H9 (cell line): ENCODE results near the gene RNF157. TPM values are rescaled to one million over a fixed set of nuclear protein-coding genes. Genes with fewer than 3 reads are reported as not detected.

Experiments used
- DNase-seq: peaks from one replicate; pipeline ENCODE4 v3.0.0-alpha.2; 2017
- H2AFZ ChIP-seq: one replicate; pipeline ENCODE4 v1.6.1; 2013; ENCODE audit warnings: mild to moderate bottlenecking, low read length, control low read depth, moderate library complexity
- H2AK5ac ChIP-seq: 2 replicates; pipeline ENCODE4 v1.6.1; 2013; ENCODE audit warnings: low read length, control low read depth, mixed read lengths; ENCODE audit not compliant: insufficient read length
- H2BK120ac ChIP-seq: one replicate; pipeline ENCODE4 v1.6.1; 2013; ENCODE audit warnings: low read depth, mild to moderate bottlenecking, low read length, control low read depth, inconsistent platforms; ENCODE audit not compliant: poor library complexity, severe bottlenecking
- H2BK12ac ChIP-seq: 2 replicates; pipeline ENCODE4 v1.6.1; 2013; ENCODE audit warnings: low read length, control low read depth, mixed read lengths, low read depth; ENCODE audit not compliant: insufficient read length
- H2BK15ac ChIP-seq: 2 replicates; pipeline ENCODE4 v1.6.1; 2013; ENCODE audit warnings: low read depth, low read length, control low read depth
- H2BK20ac ChIP-seq: one replicate; pipeline ENCODE4 v1.6.1; 2013; ENCODE audit warnings: low read depth, mild to moderate bottlenecking, low read length, control low read depth, inconsistent platforms; ENCODE audit not compliant: poor library complexity, severe bottlenecking
- H2BK5ac ChIP-seq: 2 replicates; pipeline ENCODE4 v1.6.1; 2013; ENCODE audit warnings: low read length, control low read depth, mixed read lengths; ENCODE audit not compliant: insufficient read length
- H3K14ac ChIP-seq: 2 replicates; pipeline ENCODE4 v1.6.1; 2013; ENCODE audit warnings: low read length, control low read depth; ENCODE audit not compliant: insufficient read depth
- H3K18ac ChIP-seq: 2 replicates; pipeline ENCODE4 v1.6.1; 2013; ENCODE audit warnings: low read depth, mild to moderate bottlenecking, mixed read lengths, low read length, control low read depth; ENCODE audit not compliant: insufficient read length
- H3K23ac ChIP-seq: 2 replicates; pipeline ENCODE4 v1.6.1; 2013; ENCODE audit warnings: low read length, control low read depth, mixed read lengths, low read depth; ENCODE audit not compliant: insufficient read length
- H3K23me2 ChIP-seq: 2 replicates; pipeline ENCODE4 v1.6.1; 2013; ENCODE audit warnings: low read depth, mild to moderate bottlenecking, mixed read lengths, low read length, control low read depth; ENCODE audit not compliant: insufficient read length, poor library complexity, severe bottlenecking
- H3K27ac ChIP-seq: 2 replicates; pipeline ENCODE4 v1.5.1; 2013; ENCODE audit warnings: low read length, control low read depth, mixed read lengths, low read depth; ENCODE audit not compliant: insufficient read length
- H3K27me3 ChIP-seq: 2 replicates; pipeline ENCODE4 v1.6.1; 2013; ENCODE audit warnings: low read length, control low read depth, inconsistent platforms; ENCODE audit not compliant: insufficient read depth
- H3K4ac ChIP-seq: 2 replicates; pipeline ENCODE4 v1.6.1; 2013; ENCODE audit warnings: low read depth, mild to moderate bottlenecking, control low read depth, inconsistent platforms, low read length, moderate library complexity
- H3K4me1 ChIP-seq: 2 replicates; pipeline ENCODE4 v1.6.1; 2013; ENCODE audit warnings: low read length, control low read depth, inconsistent platforms; ENCODE audit not compliant: insufficient read depth
- H3K4me2 ChIP-seq: 2 replicates; pipeline ENCODE4 v1.6.1; 2013; ENCODE audit warnings: low read length, control low read depth, mixed read lengths; ENCODE audit not compliant: insufficient read length, insufficient read depth
- H3K56ac ChIP-seq: 2 replicates; pipeline ENCODE4 v1.6.1; 2013; ENCODE audit warnings: low read depth, mild to moderate bottlenecking, mixed read lengths, low read length, control low read depth; ENCODE audit not compliant: insufficient read length
- H3K79me1 ChIP-seq: 2 replicates; pipeline ENCODE4 v1.6.1; 2013; ENCODE audit warnings: low read depth, mild to moderate bottlenecking, moderate library complexity, low read length, control low read depth, inconsistent platforms; ENCODE audit not compliant: insufficient read depth, poor library complexity, severe bottlenecking
- H3K79me2 ChIP-seq: 2 replicates; pipeline ENCODE4 v1.6.1; 2013; ENCODE audit warnings: low read length, control low read depth, inconsistent platforms; ENCODE audit not compliant: insufficient read depth
- H3K9ac ChIP-seq: 2 replicates; pipeline ENCODE4 v1.6.1; 2013; ENCODE audit warnings: low read length, control low read depth, mixed read lengths; ENCODE audit not compliant: insufficient read length; ENCODE audit errors: extremely low read depth
- H3K9me3 ChIP-seq: one replicate; pipeline ENCODE4 v1.6.1; 2013; ENCODE audit warnings: low read depth, low read length, inconsistent platforms; ENCODE audit not compliant: control insufficient read depth
- H3T11ph ChIP-seq: one replicate; pipeline ENCODE4 v1.6.1; 2013; ENCODE audit warnings: mild to moderate bottlenecking, low read length, control low read depth, inconsistent platforms
- H4K20me1 ChIP-seq: one replicate; pipeline ENCODE4 v1.6.1; 2013; ENCODE audit not compliant: control insufficient read depth, insufficient read length, insufficient read depth
- H4K5ac ChIP-seq: 2 replicates; pipeline ENCODE4 v1.6.1; 2013; ENCODE audit warnings: low read depth, mild to moderate bottlenecking, mixed read lengths, low read length, control low read depth; ENCODE audit not compliant: insufficient read length
- H4K8ac ChIP-seq: replicated peaks from 2 replicates; pipeline ENCODE4 v1.6.1; 2013; ENCODE audit warnings: low read length, control low read depth, mixed read lengths, low read depth; ENCODE audit not compliant: insufficient read length
- H4K91ac ChIP-seq: 2 replicates; pipeline ENCODE4 v1.6.1; 2013; ENCODE audit warnings: low read depth, mild to moderate bottlenecking, moderate library complexity, mixed read lengths, low read length, control low read depth; ENCODE audit not compliant: insufficient read length
- H3K27ac Mint-ChIP-seq, 3 experiments: 2 replicates in 2 of 3; 3 replicates in 1 of 3; pipeline ENCODE4 v1.8.0; 2020 to 2021; ENCODE audit warnings: mixed read lengths in 3 of 3, mild to moderate bottlenecking in 1 of 3, moderate library complexity in 1 of 3
- H3K27me3 Mint-ChIP-seq: 2 replicates; pipeline ENCODE4 v1.8.0; 2021; ENCODE audit warnings: low read depth, mild to moderate bottlenecking, moderate library complexity, mixed read lengths
- H3K36me3 Mint-ChIP-seq, 3 experiments: 2 replicates in 2 of 3; 3 replicates in 1 of 3; pipeline ENCODE4 v1.8.0; 2020 to 2021; ENCODE audit warnings: low read depth in 3 of 3, mixed read lengths in 3 of 3; ENCODE audit not compliant: insufficient read depth in 1 of 3
- H3K4me1 Mint-ChIP-seq, 2 experiments: 2 replicates each; pipeline ENCODE4 v1.8.0; 2020; ENCODE audit warnings: mixed read lengths in 2 of 2
- H3K4me3 Mint-ChIP-seq, 2 experiments: 2 replicates in 1 of 2; 3 replicates in 1 of 2; pipeline ENCODE4 v1.8.0; 2020 to 2021; ENCODE audit warnings: mild to moderate bottlenecking in 2 of 2, mixed read lengths in 2 of 2, moderate library complexity in 1 of 2
- H3K9me3 Mint-ChIP-seq, 2 experiments: 2 replicates in 1 of 2; 3 replicates in 1 of 2; pipeline ENCODE4 v1.8.0; 2020; ENCODE audit warnings: mild to moderate bottlenecking in 2 of 2, mixed read lengths in 2 of 2, moderate library complexity in 1 of 2
- CTCF ChIP-seq: fragments of 200-600 bp; sonication (generic); conservative IDR thresholded peaks from 3 replicates; pipeline ENCODE4 v1.8.0; 2021; ENCODE audit warnings: antibody characterized with exemption, mild to moderate bottlenecking
- WGBS: extraction: QIAGEN DNeasy Blood & Tissue Kit; methylation state at CpG from one replicate; pipeline ENCODE4 v1.1.7; 2013; ENCODE audit warnings: missing lambda C conversion rate, low lambda C conversion rate, mixed read lengths; ENCODE audit not compliant: insufficient read length; ENCODE audit errors: extremely low coverage; 5-methylcytosine and 5-hydroxymethylcytosine counted together
- total RNA-seq: library from RNA; stranded (reverse); gene quantifications from 2 replicates; pipeline ENCODE4 v1.2.1, GENCODE V29; 2021

The RNF157 gene
- total RNA-seq, 1 experiment from 2014 or later: 9.9 TPM

- Histone ChIP-seq H3K56ac (no peak overlapping the region), H3K4ac (no peak overlapping the region), H3T11ph (no peak overlapping the region), H2AFZ (no peak overlapping the region), H2BK120ac (no peak overlapping the region), H3K9me3 (no peaks in the 10 kb centered on the region), H4K8ac (no peak overlapping the region), H3K14ac (no peak overlapping the region), H4K5ac (no peak overlapping the region), H2BK12ac (no peak overlapping the region), H2AK5ac (no peak overlapping the region), H3K79me1 (peaks cover 7% of the 10 kb centered on the region), H3K4me2 (no peak overlapping the region), H2BK15ac (no peak overlapping the region), H3K23me2 (peaks cover 4% of the 10 kb centered on the region), H4K91ac (no peak overlapping the region), H4K20me1 (no peaks in the 10 kb centered on the region), H2BK20ac (no peak overlapping the region), H3K18ac (no peak overlapping the region), H3K27me3 (no peaks in the 10 kb centered on the region), H3K23ac (no peak overlapping the region), H3K27ac (no peak overlapping the region), H3K9ac (no peak overlapping the region), H3K79me2 (peaks cover 2% of the 10 kb centered on the region; the same call in 1 of the 2 replicates), H2BK5ac (no peak overlapping the region), H3K4me1 (peaks cover 5% of the 10 kb centered on the region)
- Mint-ChIP-seq H3K9me3 (no peaks in the 10 kb centered on the region), H3K27me3 (no peaks in the 10 kb centered on the region), H3K27ac (no peak overlapping the region; a peak in 1 of 7 replicates), H3K36me3 (peaks cover 2 to 6% (median 6%) of the 10 kb centered on the region in 3 experiments; a peak in 5 of 7 replicates), H3K4me3 (no peak overlapping the region), H3K4me1 (peaks cover 31 to 44% of the 10 kb centered on the region in 2 experiments)
- DNase-seq: no peak
- WGBS: no CpG with 5 or more reads among the region's 5 CpGs
- no peak for TF ChIP-seq CTCF
These were observed 23.6 kb upstream of the RNF157 start for GRCh38 chr17:76263896-76264295.
